Omental fat pad (tissue), 4 donors: ENCODE data around the gene HOXA7. TPM values are rescaled to one million over a fixed set of nuclear protein-coding genes. Genes with fewer than 3 reads are reported as not detected.

Source experiments
- ATAC-seq: fragments of 150-250 bp; one replicate; pipeline ENCODE4 v1.9.1; 2016; ENCODE audit warnings: mild to moderate bottlenecking, moderate library complexity; ENCODE audit not compliant: low FRiP score
- DNase-seq: peaks from one replicate; pipeline ENCODE4 v3.0.0-alpha.2; 2019; ENCODE audit warnings: low spot score
- total RNA-seq, 4 donors: library from RNA; depleted of rRNA; stranded (reverse); fragments of >200 nt; gene quantifications; one replicate each; pipeline ENCODE4 v1.1.0, GENCODE V29; 2016
- TF ChIP-seq, protein P1 (sequence below), 3 donors: fragments of 450-650 bp; IDR thresholded peaks; one replicate each; pipeline ENCODE4 v1.5.1; 2016 to 2017; ENCODE audit warnings: antibody characterized with exemption in 3 of 3, mild to moderate bottlenecking in 3 of 3, moderate library complexity in 2 of 3

HOXA7 gene
- 1 to 10 TPM; 4.6 to 6.1 (median 5.3) TPM for total RNA-seq

GRCh38 chr7:27156508-27156898 is at the start of gene HOXA7:
TSS of gene HOXA7 (minus strand) at chr7:27156675. CDS start at chr7:27156545, 130 bp downstream.
- TF ChIP-seq, protein P1, sequence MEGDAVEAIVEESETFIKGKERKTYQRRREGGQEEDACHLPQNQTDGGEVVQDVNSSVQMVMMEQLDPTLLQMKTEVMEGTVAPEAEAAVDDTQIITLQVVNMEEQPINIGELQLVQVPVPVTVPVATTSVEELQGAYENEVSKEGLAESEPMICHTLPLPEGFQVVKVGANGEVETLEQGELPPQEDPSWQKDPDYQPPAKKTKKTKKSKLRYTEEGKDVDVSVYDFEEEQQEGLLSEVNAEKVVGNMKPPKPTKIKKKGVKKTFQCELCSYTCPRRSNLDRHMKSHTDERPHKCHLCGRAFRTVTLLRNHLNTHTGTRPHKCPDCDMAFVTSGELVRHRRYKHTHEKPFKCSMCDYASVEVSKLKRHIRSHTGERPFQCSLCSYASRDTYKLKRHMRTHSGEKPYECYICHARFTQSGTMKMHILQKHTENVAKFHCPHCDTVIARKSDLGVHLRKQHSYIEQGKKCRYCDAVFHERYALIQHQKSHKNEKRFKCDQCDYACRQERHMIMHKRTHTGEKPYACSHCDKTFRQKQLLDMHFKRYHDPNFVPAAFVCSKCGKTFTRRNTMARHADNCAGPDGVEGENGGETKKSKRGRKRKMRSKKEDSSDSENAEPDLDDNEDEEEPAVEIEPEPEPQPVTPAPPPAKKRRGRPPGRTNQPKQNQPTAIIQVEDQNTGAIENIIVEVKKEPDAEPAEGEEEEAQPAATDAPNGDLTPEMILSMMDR (IDR thresholded peaks at IDR 0.05): no peak
- peak; percentile 39 for DNase-seq
- peak; percentile 37 for ATAC-seq

DNA sequence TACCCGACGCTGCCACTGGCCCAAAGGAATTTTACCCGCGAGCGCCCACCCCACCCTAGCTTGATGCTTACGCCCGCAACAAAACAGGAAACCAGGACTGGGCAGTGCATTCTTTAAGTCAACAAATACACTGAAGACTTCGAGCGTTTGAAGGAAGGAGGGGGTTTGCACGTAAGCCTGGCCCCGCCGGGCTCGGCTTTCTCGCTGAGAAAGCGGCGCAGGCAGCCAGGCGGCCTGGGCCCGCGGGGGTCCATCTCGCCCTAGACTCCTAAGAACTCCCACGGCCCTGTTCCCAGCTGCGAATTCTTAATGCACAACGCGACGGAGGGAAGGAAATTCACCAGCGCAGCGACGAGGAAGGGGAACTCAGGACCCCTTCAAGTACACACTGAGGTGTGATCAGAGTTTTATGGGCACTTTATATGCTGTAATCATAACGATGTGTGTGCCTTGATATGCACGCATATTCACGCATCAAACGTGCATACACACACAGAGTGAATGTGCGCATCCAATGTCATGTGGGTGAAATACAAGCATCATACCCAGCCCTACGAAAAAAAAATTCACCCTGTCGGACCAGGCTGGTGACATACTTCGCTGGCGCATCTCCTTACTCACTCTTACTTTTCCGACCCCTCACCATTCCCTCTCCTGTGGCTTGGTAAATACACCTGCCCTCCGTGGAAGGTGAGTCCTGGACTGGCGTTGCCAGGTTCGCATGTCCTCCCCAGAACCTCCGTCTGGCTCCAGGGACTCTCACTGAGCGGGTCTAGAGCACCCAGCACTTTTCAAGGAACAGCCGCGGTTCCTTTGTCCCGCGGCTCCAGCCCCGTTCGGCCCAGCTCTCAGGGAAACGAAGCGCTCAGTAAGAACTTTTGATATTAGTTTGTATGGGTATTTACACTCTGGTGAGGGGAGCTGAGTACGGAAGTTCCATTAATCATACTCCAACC is 49.1 kb upstream of the HOXA7 start:
- DNase-seq (no peak), ATAC-seq (no peak)
- TF ChIP-seq, protein P1 (IDR thresholded peaks at IDR 0.05): no peak

- TF ChIP-seq, protein P1 (IDR thresholded peaks at IDR 0.05): no peak
- ATAC-seq: no peak
These were observed 48.4 kb upstream of the HOXA7 start for GRCh38 chr7:27204851-27205322.

GRCh38 chr7:27203964-27204594 is 47.6 kb upstream of the HOXA7 start:
- TF ChIP-seq, protein P1 (IDR thresholded peaks at IDR 0.05): no peak
- DNase-seq (no peak), ATAC-seq (no peak)

More at GRCh38 chr7:27204851-27205322, 48.4 kb upstream of the HOXA7 start:
- no peak for DNase-seq

DNA sequence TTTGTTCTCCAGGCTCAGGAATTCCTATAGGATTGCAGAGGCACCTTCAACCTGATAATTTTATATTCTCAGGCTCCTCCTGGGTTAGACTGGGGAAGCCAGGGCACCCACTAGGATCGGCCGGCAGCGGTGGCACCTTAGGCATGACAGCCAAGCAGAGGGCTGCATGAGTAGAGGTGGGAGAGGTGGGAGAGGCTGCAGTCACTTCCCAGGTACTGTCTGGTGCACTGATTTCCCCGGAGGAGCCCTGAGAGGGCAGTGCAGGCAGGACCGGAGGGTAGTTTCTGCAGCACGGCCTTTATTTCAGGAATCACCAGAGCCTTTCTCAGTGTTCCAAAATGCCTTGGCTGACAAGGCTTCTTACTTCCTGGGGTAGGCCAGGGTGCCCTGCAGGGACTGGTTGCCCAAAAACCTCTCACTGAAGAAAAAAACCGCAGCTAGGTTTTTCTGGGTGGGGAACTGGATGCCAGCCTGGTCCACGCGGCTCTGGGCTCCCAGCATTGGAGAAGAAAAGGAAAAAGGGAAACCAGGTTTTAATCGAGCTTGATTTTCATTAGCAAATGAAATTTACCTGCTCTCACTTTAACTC is 47.0 kb upstream of the HOXA7 start:
- no peak for DNase-seq
- TF ChIP-seq, protein P1 (IDR thresholded peaks at IDR 0.05): no peak
- no peak for ATAC-seq

DNA sequence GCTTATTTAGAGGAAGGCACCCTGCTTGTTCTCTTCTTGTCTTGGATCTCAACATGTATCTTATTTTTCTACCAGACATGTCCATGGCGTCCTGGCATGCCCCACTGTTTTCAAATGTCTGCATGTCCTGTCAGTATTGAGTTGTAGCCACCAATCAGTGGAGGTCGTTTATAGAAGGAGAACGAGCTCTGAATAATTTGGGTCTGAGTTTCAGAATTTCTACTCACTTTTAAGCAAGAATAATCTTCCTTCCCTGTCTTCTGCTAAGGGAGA is 46.3 kb upstream of the HOXA7 start:
- no peak for ATAC-seq
- TF ChIP-seq, protein P1 (IDR thresholded peaks at IDR 0.05): no peak
- DNase-seq: no peak
